ENCODE measurements around the gene APP. TPM values are rescaled to one million over a fixed set of nuclear protein-coding genes. Genes with fewer than 3 reads are reported as not detected.

APP gene
- total RNA-seq, 3 donors from 2014 or later (not counting 1 experiment from before 2014, with no cell fraction given) = 5.1 to 10.6 (median 7.8) TPM

- no peaks in the 10 kb centered on the region for H3K27me3 Mint-ChIP-seq (ENCODE audit: low read depth in 2 of 2)
- Histone ChIP-seq H3K9me3 (ENCODE audit: control insufficient read depth, insufficient read depth, low read length) (no peaks in the 10 kb centered on the region), H3K27ac (ENCODE audit: low read length) (no peak overlapping the region), H3K4me3 (ENCODE audit: low read length) (no peak overlapping the region), H3K36me3 (ENCODE audit: control insufficient read depth, insufficient read depth, low read length) (no peaks in the 10 kb centered on the region), H3K27me3 (ENCODE audit: control insufficient read depth, insufficient read depth, low read length) (no peaks in the 10 kb centered on the region), H3K4me1 (ENCODE audit: control insufficient read depth, insufficient read depth, low read length) (no peaks in the 10 kb centered on the region)
- no peak overlapping the region for H3K4me3 Mint-ChIP-seq
- ATAC-seq = no peak
- H3K9me3 Mint-ChIP-seq = no peaks in the 10 kb centered on the region
- no peaks in the 10 kb centered on the region for H3K4me1 Mint-ChIP-seq
- no peak for DNase-seq
- H3K36me3 Mint-ChIP-seq = no peaks in the 10 kb centered on the region
- 94% methylated on average over 9 of the region's 9 CpGs for WGBS (ENCODE audit: insufficient coverage)
- no peak overlapping the region for H3K27ac Mint-ChIP-seq
- TF ChIP-seq CTCF (IDR thresholded peaks at IDR 0.05) = no peak
- intact Hi-C loops (cut with micrococcal nuclease) = no loop called here
Observed at GRCh38 chr21:25995278-25995677, 175.3 kb downstream of the APP start.

GRCh38 chr21:25994758-25995163 lies 175.8 kb downstream of the APP start:
- Histone ChIP-seq H3K27me3 (ENCODE audit: control insufficient read depth, insufficient read depth, low read length) (no peaks in the 10 kb centered on the region), H3K4me1 (ENCODE audit: control insufficient read depth, insufficient read depth, low read length) (no peaks in the 10 kb centered on the region), H3K9me3 (ENCODE audit: control insufficient read depth, insufficient read depth, low read length) (no peaks in the 10 kb centered on the region), H3K27ac (ENCODE audit: low read length) (no peak overlapping the region), H3K36me3 (ENCODE audit: control insufficient read depth, insufficient read depth, low read length) (no peaks in the 10 kb centered on the region), H3K4me3 (ENCODE audit: low read length) (no peak overlapping the region)
- no peak for ATAC-seq
- no peaks in the 10 kb centered on the region for H3K9me3 Mint-ChIP-seq
- H3K36me3 Mint-ChIP-seq = no peaks in the 10 kb centered on the region
- TF ChIP-seq CTCF (IDR thresholded peaks at IDR 0.05) = no peak
- H3K27me3 Mint-ChIP-seq (ENCODE audit: low read depth in 2 of 2) = no peaks in the 10 kb centered on the region
- no peak for DNase-seq
- no peak overlapping the region for H3K27ac Mint-ChIP-seq
- 60% methylated on average over 1 of the region's 1 CpG for WGBS (ENCODE audit: insufficient coverage)
- intact Hi-C loops (cut with micrococcal nuclease) = no loop called here
- H3K4me3 Mint-ChIP-seq = no peak overlapping the region
- H3K4me1 Mint-ChIP-seq = no peaks in the 10 kb centered on the region

- no peaks in the 10 kb centered on the region for H3K4me1 ChIP-seq (ENCODE audit: control insufficient read depth, insufficient read depth, low read length)
- Mint-ChIP-seq H3K27me3 (ENCODE audit: low read depth in 2 of 2) (no peaks in the 10 kb centered on the region), H3K4me1 (no peaks in the 10 kb centered on the region), H3K36me3 (no peaks in the 10 kb centered on the region), H3K27ac (no peak overlapping the region), H3K9me3 (no peaks in the 10 kb centered on the region), H3K4me3 (no peak overlapping the region)
- WGBS (ENCODE audit: insufficient coverage) = 91% methylated on average over 7 of the region's 7 CpGs
- H3K36me3 ChIP-seq (ENCODE audit: control insufficient read depth, insufficient read depth, low read length) = no peaks in the 10 kb centered on the region
- no peak for ATAC-seq
- intact Hi-C loops (cut with micrococcal nuclease) = no loop called here
- H3K4me3 ChIP-seq (ENCODE audit: low read length) = no peak overlapping the region
- no peak for TF ChIP-seq CTCF (IDR thresholded peaks at IDR 0.05)
- no peaks in the 10 kb centered on the region for H3K9me3 ChIP-seq (ENCODE audit: control insufficient read depth, insufficient read depth, low read length)
- H3K27me3 ChIP-seq (ENCODE audit: control insufficient read depth, insufficient read depth, low read length) = no peaks in the 10 kb centered on the region
- H3K27ac ChIP-seq (ENCODE audit: low read length) = no peak overlapping the region
- DNase-seq = no peak
Observed at GRCh38 chr21:25988738-25989137, 181.8 kb downstream of the APP start.

GRCh38 chr21:25987531-25987930 lies 183.0 kb downstream of the APP start:
- Mint-ChIP-seq H3K27ac (no peak overlapping the region), H3K4me1 (no peaks in the 10 kb centered on the region), H3K36me3 (no peaks in the 10 kb centered on the region), H3K27me3 (ENCODE audit: low read depth in 2 of 2) (no peaks in the 10 kb centered on the region), H3K9me3 (no peaks in the 10 kb centered on the region), H3K4me3 (no peak overlapping the region)
- H3K27ac ChIP-seq (ENCODE audit: low read length) = no peak overlapping the region
- H3K4me1 ChIP-seq (ENCODE audit: control insufficient read depth, insufficient read depth, low read length) = no peaks in the 10 kb centered on the region
- H3K9me3 ChIP-seq (ENCODE audit: control insufficient read depth, insufficient read depth, low read length) = no peaks in the 10 kb centered on the region
- intact Hi-C loops (cut with micrococcal nuclease) = no loop called here
- H3K27me3 ChIP-seq (ENCODE audit: control insufficient read depth, insufficient read depth, low read length) = no peaks in the 10 kb centered on the region
- no peak for TF ChIP-seq CTCF (IDR thresholded peaks at IDR 0.05)
- 92% methylated on average over 2 of the region's 2 CpGs for WGBS (ENCODE audit: insufficient coverage)
- DNase-seq (no peak), ATAC-seq (no peak)
- no peak overlapping the region for H3K4me3 ChIP-seq (ENCODE audit: low read length)
- H3K36me3 ChIP-seq (ENCODE audit: control insufficient read depth, insufficient read depth, low read length) = no peaks in the 10 kb centered on the region
